Choroid plexus epithelial cell (primary cell): Measurements from ENCODE around the gene BCKDK.
A peak's percentile ranks its signal among the peaks of the same experiment; 100 is the strongest.

Experiments
- DNase-seq: peaks from one replicate; pipeline ENCODE4 v3.0.0-alpha.2; 2010; ENCODE audit warnings: low read depth
- H3K4me3 ChIP-seq: 2 replicates; pipeline ENCODE4 v1.5.1; 2011; ENCODE audit warnings: low read depth, mild to moderate bottlenecking, control low read depth, low read length, moderate library complexity
- TF ChIP-seq, protein P1 (sequence below): conservative IDR thresholded peaks from 2 replicates; pipeline ENCODE4 v1.5.1; 2011; ENCODE audit warnings: low read depth, mild to moderate bottlenecking, control low read depth, inconsistent platforms, low read length, moderate library complexity

BCKDK gene

DNA sequence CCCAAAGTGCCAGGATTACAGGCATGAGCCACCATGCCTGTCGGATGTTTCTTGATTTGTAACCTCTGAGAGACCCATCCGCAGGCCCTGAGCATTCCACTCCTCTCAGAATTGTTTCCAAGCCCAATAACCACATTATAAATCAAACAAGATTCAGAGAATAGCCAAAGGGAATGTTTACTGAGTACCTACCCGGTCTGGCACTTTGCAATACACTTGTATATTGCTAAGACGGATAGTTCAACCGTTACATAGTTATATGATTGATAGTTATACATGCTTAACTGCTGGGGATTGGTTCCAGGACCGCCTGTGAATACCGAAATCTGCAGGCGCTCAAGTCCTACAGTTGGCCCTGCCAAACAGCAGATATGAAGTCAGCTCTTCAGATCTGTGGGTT is 6.3 kb downstream of the BCKDK start:
- TF ChIP-seq, protein P1, sequence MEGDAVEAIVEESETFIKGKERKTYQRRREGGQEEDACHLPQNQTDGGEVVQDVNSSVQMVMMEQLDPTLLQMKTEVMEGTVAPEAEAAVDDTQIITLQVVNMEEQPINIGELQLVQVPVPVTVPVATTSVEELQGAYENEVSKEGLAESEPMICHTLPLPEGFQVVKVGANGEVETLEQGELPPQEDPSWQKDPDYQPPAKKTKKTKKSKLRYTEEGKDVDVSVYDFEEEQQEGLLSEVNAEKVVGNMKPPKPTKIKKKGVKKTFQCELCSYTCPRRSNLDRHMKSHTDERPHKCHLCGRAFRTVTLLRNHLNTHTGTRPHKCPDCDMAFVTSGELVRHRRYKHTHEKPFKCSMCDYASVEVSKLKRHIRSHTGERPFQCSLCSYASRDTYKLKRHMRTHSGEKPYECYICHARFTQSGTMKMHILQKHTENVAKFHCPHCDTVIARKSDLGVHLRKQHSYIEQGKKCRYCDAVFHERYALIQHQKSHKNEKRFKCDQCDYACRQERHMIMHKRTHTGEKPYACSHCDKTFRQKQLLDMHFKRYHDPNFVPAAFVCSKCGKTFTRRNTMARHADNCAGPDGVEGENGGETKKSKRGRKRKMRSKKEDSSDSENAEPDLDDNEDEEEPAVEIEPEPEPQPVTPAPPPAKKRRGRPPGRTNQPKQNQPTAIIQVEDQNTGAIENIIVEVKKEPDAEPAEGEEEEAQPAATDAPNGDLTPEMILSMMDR = no peak
- H3K4me3 ChIP-seq = no peak overlapping the region
- DNase-seq = no peak

DNA sequence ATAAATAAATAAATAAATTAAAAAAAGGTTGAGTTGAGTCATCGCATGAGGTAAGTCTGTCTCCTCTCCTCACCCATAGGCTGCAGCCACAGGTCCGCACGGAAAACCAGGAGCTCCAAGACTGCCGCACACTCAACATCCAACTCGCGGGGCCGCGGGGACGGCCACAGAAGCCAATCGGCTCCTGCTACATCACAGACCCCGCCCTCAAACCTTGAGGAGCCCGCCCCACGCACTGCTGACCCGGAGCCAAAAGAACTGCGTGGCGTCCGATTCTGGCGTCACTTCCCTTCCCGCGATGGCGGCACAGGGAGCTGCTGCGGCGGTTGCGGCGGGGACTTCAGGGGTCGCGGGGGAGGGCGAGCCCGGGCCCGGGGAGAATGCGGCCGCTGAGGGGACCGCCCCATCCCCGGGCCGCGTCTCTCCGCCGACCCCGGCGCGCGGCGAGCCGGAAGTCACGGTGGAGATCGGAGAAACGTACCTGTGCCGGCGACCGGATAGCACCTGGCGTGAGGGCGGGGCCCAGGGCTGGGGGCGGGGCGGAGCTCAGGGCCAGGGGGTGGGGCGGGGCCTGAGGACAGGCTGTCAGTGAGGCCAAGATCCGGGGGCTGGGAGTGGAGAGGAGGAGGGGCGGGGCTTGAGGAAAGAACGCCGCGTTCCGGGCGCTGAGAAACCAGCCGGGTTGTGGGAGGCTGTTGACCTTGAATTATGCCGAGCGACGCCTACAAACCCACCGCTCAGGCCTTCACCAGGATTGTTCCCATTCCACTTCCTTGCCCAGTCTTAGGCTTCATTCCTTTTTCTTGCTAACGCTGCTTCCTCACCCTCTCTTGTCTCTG is 9.4 kb downstream of the BCKDK start, which contains the start of gene KAT8:
KAT8 (plus strand) TSS at position 281 of the 839 bp plus-strand sequence; CDS start at position 299, 18 bp downstream.
- TF ChIP-seq, protein P1 = no peak
- peak within 1 kb of the TSS; percentile 71 for H3K4me3 ChIP-seq
- peak; percentile 99 for DNase-seq

DNA sequence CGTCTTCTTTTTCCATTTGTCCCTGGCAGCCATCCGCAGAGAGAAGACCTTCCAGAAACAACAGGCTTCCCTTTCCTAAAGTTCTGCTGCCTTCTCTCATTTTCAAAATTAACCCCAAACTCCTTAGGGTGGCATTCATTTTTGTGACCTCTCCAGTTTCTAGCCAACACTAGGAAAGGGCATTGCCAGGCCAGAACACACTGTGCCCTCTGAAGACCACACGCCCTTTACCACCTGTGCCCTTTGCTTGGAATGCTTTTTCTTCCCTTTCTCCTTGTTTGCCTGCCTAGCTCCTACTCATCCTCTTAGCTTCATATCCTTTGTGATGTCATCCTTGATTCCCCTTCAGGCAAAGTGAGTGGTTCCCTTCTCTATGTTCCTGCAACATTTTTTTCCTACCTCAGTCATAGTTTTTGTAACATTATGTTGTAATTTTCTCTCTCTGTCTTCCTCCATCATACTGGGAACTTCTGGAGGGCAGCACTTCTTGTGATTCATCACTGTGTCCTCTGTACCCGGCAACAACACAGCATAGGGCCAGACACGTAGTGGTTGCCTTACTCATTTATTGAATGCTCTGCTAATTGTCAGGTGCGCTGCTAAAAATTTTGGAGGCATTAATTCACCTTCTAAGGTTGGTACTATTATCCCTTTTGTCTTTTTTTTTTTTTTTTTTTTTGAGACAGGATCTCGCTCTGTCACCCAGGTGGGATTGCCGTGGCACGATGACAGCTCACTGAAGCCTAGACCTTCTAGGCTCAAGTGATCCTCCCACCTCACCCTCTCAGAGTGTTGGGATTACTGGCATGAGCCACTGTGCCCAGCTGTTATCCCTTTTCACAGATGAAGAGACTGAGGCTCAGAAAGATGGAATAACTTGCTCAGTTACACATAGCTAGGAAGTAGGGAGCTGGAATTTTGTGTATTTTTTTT is 10.3 kb downstream of the BCKDK start:
- TF ChIP-seq, protein P1 = no peak
- peak overlapping the region; percentile 71 for H3K4me3 ChIP-seq
- DNase-seq = peak; percentile 84

DNA sequence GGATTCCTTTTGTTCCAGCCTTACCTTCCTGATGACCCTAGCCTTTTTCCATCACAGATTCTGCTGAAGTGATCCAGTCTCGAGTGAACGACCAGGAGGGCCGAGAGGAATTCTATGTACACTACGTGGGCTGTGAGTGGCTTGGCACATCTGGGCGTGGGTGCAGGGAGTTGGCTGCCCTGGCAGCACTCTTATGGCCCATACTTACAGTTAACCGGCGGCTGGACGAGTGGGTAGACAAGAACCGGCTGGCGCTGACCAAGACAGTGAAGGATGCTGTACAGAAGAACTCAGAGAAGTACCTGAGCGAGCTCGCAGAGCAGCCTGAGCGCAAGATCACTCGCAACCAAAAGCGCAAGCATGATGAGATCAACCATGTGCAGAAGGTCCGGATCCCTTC is 11.9 kb downstream of the BCKDK start:
- no peak for DNase-seq
- TF ChIP-seq, protein P1 = no peak
- H3K4me3 ChIP-seq = no peak overlapping the region

DNA sequence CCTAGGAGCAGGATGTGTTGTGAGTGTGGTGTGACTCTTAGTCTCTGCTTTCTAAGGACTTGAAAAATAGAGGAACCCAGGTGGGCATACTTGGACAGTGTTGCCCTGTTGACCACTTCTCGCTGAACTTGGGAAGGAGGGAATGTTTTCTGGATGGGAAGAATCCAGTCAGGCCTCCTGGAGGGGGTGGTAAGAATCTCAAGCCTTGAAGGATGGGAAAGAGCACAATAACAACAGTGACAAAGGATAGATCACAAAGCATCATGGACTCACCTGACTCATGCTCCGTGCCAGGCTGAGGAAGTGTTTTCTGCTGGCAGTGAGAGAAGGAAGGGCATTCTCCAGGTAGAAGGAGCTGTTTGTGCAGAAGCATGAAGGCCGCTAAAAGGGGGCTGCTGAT is 17.7 kb downstream of the BCKDK start:
- no peak for DNase-seq
- no peak overlapping the region for H3K4me3 ChIP-seq
- TF ChIP-seq, protein P1 = no peak

DNA sequence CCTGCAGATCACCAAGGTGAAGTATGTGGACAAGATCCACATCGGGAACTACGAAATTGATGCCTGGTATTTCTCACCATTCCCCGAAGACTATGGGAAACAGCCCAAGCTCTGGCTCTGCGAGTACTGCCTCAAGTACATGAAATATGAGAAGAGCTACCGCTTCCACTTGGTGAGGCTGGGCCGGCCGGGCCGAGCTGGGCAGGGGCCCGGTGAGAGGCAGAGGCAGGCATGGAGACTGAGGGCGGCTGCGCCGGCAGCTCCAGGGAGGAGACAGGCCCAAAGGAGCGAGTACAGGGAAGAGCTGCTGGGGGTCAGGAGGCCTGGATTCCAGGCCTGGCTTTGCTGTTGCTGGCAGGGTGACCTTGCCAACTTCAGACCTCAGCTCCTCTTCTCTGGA is 19.0 kb downstream of the BCKDK start:
- TF ChIP-seq, protein P1 = no peak
- DNase-seq = no peak
- H3K4me3 ChIP-seq = no peak overlapping the region
